Chondrocyte (in vitro differentiated cells): ENCODE measurements around the gene GPR17. TPM values are rescaled to one million over a fixed set of nuclear protein-coding genes. Genes with fewer than 3 reads are reported as not detected.

Experiments
- DNase-seq: peaks from one replicate; pipeline ENCODE4 v3.0.0; 2021; ENCODE audit warnings: mixed read lengths, low spot score
- H3K27ac Mint-ChIP-seq: one replicate; pipeline ENCODE4 v1.8.0; 2021; ENCODE audit warnings: mild to moderate bottlenecking, moderate library complexity, mixed read lengths; ENCODE audit not compliant: unreplicated experiment
- H3K27me3 Mint-ChIP-seq: 2 replicates; pipeline ENCODE4 v1.8.0; 2021; ENCODE audit warnings: low read depth, mixed read lengths
- H3K36me3 Mint-ChIP-seq: 2 replicates; pipeline ENCODE4 v1.8.0; 2021; ENCODE audit warnings: low read depth, mixed read lengths
- H3K4me1 Mint-ChIP-seq: 2 replicates; pipeline ENCODE4 v1.8.0; 2021; ENCODE audit warnings: low read depth, mild to moderate bottlenecking, mixed read lengths
- H3K4me3 Mint-ChIP-seq: one replicate; pipeline ENCODE4 v1.8.0; 2021; ENCODE audit warnings: mild to moderate bottlenecking, moderate library complexity, mixed read lengths; ENCODE audit not compliant: unreplicated experiment
- H3K9me3 Mint-ChIP-seq: 2 replicates; pipeline ENCODE4 v1.8.0; 2021; ENCODE audit warnings: low read depth, mixed read lengths
- CTCF ChIP-seq: fragments of 200-600 bp; sonication (generic); IDR thresholded peaks from 2 replicates; pipeline ENCODE4 v1.5.0; 2021; ENCODE audit warnings: antibody characterized with exemption, mild to moderate bottlenecking, moderate library complexity
- total RNA-seq: library from RNA; stranded (reverse); gene quantifications from 3 replicates; pipeline ENCODE4 v1.2.1, GENCODE V29; 2021

Gene GPR17
- total RNA-seq, 1 donor from 2014 or later, result not detected

- H3K4me1 Mint-ChIP-seq, result peaks cover 46% of the 10 kb centered on the region
- peak; percentile 65 for TF ChIP-seq CTCF
- peak within 1 kb of the TSS; percentile 92 for H3K27ac Mint-ChIP-seq
- H3K9me3 Mint-ChIP-seq, result no peaks in the 10 kb centered on the region
- H3K4me3 Mint-ChIP-seq, result peak within 1 kb of the TSS; percentile 96
- no peak for DNase-seq
- peaks cover 4% of the 10 kb centered on the region for H3K36me3 Mint-ChIP-seq
- H3K27me3 Mint-ChIP-seq, result no peaks in the 10 kb centered on the region
Observed at GRCh38 chr2:127675331-127676261, 29.6 kb downstream of the GPR17 start, which contains the start of gene LIMS2. Gene LIMS2, minus strand, starts transcription at chr2:127675530. Its CDS starts 506 bp downstream, at chr2:127675024.

- Mint-ChIP-seq H3K4me3 (peak overlapping the region; percentile 24), H3K36me3 (peaks cover 4% of the 10 kb centered on the region), H3K27me3 (no peaks in the 10 kb centered on the region)
Observed at GRCh38 chr2:127676906-127677305, 31.0 kb downstream of the GPR17 start.

GRCh38 chr2:127678531-127678930 is 32.6 kb downstream of the GPR17 start:
- peaks cover 40% of the 10 kb centered on the region for H3K4me1 Mint-ChIP-seq
- H3K27me3 Mint-ChIP-seq, result no peaks in the 10 kb centered on the region
- H3K4me3 Mint-ChIP-seq, result no peak overlapping the region
- no peaks in the 10 kb centered on the region for H3K36me3 Mint-ChIP-seq
- H3K9me3 Mint-ChIP-seq, result no peaks in the 10 kb centered on the region
- DNase-seq, result no peak
- no peak overlapping the region for H3K27ac Mint-ChIP-seq
- no peak for TF ChIP-seq CTCF

More at GRCh38 chr2:127676906-127677305, 31.0 kb downstream of the GPR17 start:
- Mint-ChIP-seq H3K9me3 (no peaks in the 10 kb centered on the region), H3K27ac (no peak overlapping the region), H3K4me1 (peaks cover 41% of the 10 kb centered on the region)
- TF ChIP-seq CTCF, result no peak
- no peak for DNase-seq

GRCh38 chr2:127678991-127679390 is 33.0 kb downstream of the GPR17 start:
- H3K36me3 Mint-ChIP-seq, result no peaks in the 10 kb centered on the region
- H3K4me3 Mint-ChIP-seq, result no peak overlapping the region
- no peak for TF ChIP-seq CTCF
- H3K27me3 Mint-ChIP-seq, result no peaks in the 10 kb centered on the region
- DNase-seq, result no peak
- H3K27ac Mint-ChIP-seq, result no peak overlapping the region
- H3K4me1 Mint-ChIP-seq, result peaks cover 40% of the 10 kb centered on the region
- no peaks in the 10 kb centered on the region for H3K9me3 Mint-ChIP-seq

- no peak overlapping the region for H3K27ac Mint-ChIP-seq
- H3K4me3 Mint-ChIP-seq, result no peak overlapping the region
- DNase-seq, result no peak
- TF ChIP-seq CTCF, result no peak
- H3K4me1 Mint-ChIP-seq, result peaks cover 39% of the 10 kb centered on the region
- no peaks in the 10 kb centered on the region for H3K36me3 Mint-ChIP-seq
- no peaks in the 10 kb centered on the region for H3K27me3 Mint-ChIP-seq
- no peaks in the 10 kb centered on the region for H3K9me3 Mint-ChIP-seq
Observed at GRCh38 chr2:127679680-127680361, 33.9 kb downstream of the GPR17 start.
